Measurements from ENCODE around the gene ATAT1.
A peak's percentile ranks its signal among the peaks of the same experiment; 100 is the strongest.

DNA sequence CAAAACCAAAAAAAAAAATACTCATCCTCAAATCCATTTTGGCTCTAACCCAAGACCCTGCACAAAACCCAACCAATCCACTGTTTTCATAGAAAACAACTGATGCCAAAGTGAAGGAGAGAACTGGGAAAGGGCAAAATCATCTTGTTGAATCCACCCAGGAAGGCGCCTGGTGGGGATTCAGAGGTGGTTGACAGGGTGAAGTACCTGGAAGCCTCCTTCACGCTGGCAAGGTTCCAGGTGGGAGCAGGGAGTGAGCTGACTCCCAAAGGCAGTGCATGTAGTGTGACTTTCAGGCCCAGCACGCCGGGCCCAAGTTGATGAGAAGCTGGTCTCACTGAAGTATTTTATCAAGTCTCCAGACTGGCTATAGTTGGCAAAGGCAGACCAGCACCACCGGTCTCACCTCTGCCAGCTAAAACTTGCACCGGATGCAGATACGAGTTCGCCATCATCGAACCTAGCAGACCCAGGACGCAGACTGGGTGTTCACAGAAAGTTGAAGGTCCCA lies 26.2 kb upstream of the ATAT1 start:
- TF ChIP-seq, protein P1, sequence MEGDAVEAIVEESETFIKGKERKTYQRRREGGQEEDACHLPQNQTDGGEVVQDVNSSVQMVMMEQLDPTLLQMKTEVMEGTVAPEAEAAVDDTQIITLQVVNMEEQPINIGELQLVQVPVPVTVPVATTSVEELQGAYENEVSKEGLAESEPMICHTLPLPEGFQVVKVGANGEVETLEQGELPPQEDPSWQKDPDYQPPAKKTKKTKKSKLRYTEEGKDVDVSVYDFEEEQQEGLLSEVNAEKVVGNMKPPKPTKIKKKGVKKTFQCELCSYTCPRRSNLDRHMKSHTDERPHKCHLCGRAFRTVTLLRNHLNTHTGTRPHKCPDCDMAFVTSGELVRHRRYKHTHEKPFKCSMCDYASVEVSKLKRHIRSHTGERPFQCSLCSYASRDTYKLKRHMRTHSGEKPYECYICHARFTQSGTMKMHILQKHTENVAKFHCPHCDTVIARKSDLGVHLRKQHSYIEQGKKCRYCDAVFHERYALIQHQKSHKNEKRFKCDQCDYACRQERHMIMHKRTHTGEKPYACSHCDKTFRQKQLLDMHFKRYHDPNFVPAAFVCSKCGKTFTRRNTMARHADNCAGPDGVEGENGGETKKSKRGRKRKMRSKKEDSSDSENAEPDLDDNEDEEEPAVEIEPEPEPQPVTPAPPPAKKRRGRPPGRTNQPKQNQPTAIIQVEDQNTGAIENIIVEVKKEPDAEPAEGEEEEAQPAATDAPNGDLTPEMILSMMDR (IDR thresholded peaks at IDR 0.05) = no peak
- peak in 1 of 2 donors; percentile 50 for TF ChIP-seq POLR2AphosphoS5 (IDR thresholded peaks at IDR 0.05)
